HG03565 (cell line): ENCODE measurements around the gene TKTL2.
"Not testable (repeated sequence)": the region's sequence is repeated elsewhere in the genome, so short reads cannot be mapped to it uniquely, and the experiment has no call there.

ENCODE experiments used
- ATAC-seq: cut with Tn5 transposase; IDR thresholded peaks from one replicate; pipeline ENCODE4 v1.9.1; 2021; ENCODE audit warnings: mild to moderate bottlenecking, moderate library complexity; ENCODE audit not compliant: unreplicated experiment

The TKTL2 gene

GRCh38 chr4:163448540-163449203 is 24.9 kb downstream of the TKTL2 start:
- no peak for ATAC-seq

- ATAC-seq: no peak
Observed at GRCh38 chr4:163447481-163447880, 26.1 kb downstream of the TKTL2 start.

GRCh38 chr4:163447023-163447422 is 26.5 kb downstream of the TKTL2 start:
- not testable (repeated sequence) for ATAC-seq

- no peak for ATAC-seq
Observed at GRCh38 chr4:163440040-163440439, 33.5 kb downstream of the TKTL2 start.
